HL-60 (cell line): ENCODE results near the gene NFIA.

Source experiments
- CTCF ChIP-seq: IDR thresholded peaks from one replicate; pipeline ENCODE4 v1.5.1; 2011; ENCODE audit warnings: low read length, control low read depth, inconsistent platforms; ENCODE audit not compliant: insufficient read depth
- POLR2AphosphoS5 ChIP-seq: IDR thresholded peaks from 2 replicates; pipeline ENCODE4 v1.6.1; 2012; ENCODE audit warnings: low read depth
- REST ChIP-seq: IDR thresholded peaks from 2 replicates; pipeline ENCODE4 v1.6.1; 2012; ENCODE audit warnings: low read depth; ENCODE audit not compliant: insufficient replicate concordance

GRCh38 chr1:61165402-61165801, 83.0 kb downstream of the NFIA start:
- TF ChIP-seq CTCF (no peak), POLR2AphosphoS5 (no peak), REST (no peak)
